Activated CD4-positive, CD25-positive, alpha-beta regulatory T cell treated with anti-CD3 and anti-CD28 coated beads, Interleukin-2, amount 50 U/mL, for 72 hours (primary cell): ENCODE data around the gene RHOG.
"Not testable (repeated sequence)": the region's sequence is repeated elsewhere in the genome, so short reads cannot be mapped to it uniquely, and the experiment has no call there.

Experiments
- DNase-seq: peaks from one replicate; pipeline ENCODE4 v3.0.0; 2021

Gene RHOG

DNA sequence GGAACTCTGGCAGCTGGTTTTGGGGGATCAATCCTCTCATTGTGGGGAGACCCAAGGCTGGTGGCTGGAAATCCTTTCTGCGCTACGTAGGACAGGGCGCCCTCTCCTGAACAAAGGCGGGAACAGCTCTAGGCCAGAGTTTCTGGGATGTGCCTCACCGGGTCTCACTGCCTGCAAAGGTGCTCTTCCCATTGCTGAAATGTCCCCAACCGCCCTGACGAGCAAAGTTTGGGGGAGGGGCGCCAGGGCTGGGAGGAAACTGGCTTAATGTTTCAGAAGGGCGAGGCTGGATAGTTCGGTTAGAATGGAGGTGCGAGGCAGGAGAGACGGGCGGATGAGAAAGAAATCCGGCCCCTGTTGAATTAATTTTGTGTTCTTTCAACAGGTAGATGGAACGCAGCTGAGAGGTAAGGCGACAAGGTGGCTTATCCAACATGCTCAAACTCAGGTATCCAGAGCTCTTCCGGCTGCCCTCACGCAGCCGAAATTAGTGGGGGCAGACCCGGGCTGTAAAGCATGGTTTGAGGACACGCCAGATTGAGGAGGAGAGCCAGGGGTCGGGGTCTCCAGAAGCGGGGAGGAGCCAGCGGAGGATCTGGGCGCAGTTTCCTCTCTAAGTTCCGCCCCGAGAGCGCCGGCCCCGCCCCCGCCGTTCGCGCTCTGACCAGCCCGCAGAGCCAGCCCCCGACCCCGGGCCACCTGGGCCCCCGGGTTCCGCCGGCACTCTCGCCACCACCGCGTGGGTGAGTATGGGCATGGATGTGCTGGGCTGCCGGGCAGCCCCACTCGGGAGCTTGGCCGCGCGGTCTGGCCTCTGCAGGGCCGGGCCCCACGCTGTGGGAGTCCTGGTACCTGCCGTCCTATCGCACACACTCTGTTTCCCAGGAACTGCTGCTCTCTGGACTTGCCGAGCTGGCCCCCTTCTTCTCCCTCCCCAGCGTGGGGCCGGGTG, 32.6 kb downstream of the RHOG start, which contains the start of gene PGAP2:
Gene PGAP2 (plus strand): TSS at position 652 of the 952 bp plus-strand sequence. CDS start 2,700 bp downstream, outside the sequence.
- DNase-seq, result peak; percentile 75

DNA sequence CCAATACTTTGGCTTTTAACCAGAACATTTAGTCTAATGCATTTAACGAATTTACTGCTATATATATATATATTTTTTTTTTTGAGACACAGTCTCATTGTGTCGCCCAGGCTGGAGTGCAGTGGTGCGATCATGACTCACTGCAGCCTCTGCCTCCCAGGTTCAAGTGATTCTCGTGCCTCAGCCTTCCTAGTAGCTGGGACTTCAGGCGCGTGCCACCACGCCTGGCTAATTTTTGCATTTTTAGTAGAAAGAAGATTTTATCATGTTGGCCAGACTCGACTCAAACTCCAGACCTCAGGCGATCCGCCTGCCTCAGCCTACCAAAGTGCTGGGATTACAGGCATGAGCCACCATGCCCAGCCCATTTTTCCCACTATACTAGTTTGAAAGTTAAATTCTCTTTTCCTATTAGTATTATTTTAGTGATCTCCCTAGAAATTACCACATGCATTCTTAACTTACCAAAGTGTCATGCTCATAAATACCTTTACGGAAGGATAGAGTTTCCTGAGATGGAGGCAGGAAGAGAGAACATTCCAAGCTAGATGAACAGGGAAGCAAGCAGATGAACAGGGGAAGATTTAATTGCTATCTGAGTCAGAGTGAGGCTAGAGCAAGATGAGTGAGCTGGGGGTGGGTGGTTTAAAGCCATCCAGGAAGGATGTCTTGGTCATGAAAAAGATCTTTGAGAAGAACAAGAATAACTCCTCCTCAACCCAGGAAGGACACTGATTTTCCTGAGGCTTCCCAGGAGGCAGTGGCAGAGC, 36.8 kb downstream of the RHOG start:
- no peak for DNase-seq

DNA sequence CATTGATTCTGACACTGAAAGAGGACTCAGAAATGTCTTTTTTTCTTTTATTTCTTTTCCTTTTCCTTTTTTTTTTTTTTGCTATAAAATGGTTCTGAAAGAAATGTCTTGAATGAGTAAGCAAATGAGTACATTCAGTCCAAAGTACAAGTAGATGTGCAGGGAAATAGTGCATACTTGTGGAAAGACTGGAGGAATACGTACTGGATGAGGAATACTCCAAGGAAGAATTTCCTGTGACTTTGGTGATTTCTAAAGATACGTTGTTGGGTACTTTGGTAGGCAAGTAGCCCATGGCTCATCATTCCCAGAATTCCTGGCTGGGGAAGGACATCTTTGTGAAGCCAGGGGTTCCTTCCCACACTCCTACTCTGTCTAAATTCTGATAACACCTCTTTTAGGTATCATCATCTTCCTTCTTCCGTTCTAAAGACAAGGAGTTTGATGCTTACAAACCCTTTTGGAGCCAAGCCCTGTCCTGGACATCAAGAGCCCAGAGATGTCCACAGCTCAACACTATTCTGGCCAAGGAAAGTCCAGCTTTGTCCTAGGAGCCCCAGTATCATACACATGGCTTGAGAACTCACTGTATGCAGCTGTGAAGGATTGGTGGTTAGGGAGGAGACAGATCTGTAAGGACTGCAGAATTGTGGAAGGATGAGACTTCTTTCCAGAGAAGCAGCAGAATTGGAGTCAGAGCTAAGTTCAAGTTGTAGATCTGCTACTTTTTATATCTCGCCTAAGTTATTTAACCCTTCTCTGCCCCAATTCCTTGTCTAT, 38.6 kb downstream of the RHOG start:
- no peak for DNase-seq

DNA sequence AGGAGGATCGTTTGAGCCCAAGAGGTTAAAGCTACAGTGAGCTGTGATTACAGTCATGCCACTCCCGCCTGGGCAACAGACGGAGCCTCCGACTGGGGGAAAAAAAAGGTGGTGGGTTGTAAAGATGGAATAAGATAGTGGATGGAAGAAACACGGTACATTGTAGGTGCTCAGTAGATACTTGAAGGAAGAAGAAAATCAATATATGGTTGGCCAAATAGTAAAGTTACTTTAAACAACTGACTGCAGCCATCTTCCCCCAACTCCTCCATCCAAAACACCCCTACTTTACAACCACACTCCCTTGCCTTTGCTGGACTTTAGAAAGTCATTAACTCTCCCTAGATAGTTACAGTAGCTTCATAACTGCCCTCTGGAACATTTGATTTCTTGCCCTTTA, 40.9 kb downstream of the RHOG start:
- DNase-seq, result no peak

DNA sequence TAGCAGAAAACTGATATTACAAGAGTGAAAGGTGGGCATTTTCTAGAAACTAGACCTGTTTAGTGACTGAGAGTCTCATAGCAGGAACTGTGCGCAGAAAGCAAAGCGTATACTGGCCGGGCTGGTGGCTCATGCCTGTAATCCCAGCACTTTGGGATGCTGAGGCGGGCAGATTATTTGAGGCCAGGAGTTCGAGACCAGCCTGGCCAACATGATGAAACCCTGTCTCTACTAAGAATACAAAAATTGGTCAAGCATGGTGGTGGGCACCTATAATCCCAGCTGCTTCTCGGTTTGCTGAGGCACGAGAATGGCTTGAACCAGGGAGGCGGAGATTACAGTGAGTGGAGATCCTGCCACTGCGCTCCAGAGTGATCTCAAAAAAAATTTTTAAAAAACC, 41.6 kb downstream of the RHOG start:
- no peak for DNase-seq

DNA sequence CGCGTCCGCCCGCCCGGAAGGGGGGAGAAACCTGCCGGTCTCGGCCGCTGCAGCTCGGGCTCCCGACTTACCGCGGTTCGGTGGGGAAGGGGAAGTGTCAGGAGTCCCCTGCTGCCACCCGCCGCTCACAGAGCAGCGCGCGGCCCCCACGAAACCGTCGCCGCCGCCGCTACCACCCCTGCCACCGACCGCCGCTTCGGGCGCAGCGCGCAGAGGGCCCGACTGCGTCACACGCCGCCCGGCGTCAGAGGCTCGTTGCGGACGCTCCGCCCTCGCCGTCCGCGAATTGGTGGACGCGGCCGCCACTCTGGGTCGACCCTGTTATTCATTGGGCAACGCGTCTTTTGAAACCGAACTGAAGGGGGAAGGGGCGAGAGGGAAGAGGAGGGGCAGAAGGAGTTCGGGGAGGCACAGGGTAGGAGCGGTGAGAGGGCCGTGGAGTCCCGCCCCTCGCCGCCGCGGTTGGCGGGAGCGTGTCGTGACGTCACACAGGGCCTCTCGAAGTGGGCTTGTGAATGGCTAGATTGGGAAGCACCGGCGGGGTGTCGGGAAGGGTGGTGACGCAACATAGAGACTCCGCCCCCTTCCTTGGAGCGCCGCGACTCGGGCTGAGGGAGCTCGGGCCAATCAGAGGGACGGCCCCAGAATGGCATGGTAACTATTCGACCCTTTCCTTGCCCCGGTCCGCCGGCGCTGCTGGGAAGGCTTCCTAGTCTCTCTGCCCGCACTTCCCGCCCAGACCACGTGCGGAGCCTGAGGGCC, 43.2 kb downstream of the RHOG start, which contains the start of gene NUP98:
Gene NUP98 (minus strand): TSS at position 226 of the 762 bp plus-strand sequence. CDS start 15,437 bp downstream, outside the sequence.
- peak; percentile 99 for DNase-seq

DNA sequence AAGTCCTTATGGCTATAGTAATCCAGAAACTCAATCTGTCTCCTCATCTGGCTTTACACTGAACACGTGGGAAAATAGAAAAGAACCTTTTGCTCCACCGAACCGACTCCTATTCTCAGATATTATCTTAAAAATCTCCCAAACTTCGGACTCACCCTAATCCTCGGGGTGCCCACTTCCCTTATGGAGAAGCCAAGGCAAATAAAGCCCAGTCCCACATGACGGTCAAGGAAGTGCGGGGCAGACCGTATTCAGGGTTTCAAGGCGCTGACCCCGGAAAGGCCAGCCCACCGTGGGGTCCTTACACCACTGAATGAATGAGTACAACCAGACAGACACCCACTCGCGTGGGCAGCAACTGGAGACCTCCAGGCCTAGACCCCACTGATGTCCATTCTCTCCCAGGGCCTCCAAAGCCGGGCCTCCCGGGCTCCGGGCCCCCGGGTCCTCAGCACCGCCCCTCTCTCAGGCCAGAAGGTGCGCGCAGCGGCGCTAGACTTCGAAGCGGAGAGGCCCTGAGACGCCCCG, 43.9 kb downstream of the RHOG start:
- no peak for DNase-seq

DNA sequence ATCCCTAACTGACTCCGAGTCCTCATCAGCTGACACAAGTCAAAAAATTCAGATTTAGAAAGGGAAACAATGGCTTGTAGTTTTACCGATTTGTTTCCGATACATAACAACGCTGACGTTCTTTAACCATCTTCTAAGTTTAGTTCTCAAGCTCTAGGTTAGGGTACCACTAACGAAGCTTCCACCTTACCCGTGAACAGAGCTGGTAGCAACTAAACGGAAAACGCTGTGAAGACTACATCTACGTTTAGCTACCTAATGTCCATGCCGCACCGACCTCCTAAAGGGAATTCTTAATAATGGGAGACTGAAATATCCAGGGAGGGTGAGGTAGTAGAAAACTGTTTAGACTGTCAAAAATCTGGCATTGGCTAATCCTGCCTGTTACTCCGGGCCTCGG, 44.4 kb downstream of the RHOG start:
- no peak for DNase-seq

DNA sequence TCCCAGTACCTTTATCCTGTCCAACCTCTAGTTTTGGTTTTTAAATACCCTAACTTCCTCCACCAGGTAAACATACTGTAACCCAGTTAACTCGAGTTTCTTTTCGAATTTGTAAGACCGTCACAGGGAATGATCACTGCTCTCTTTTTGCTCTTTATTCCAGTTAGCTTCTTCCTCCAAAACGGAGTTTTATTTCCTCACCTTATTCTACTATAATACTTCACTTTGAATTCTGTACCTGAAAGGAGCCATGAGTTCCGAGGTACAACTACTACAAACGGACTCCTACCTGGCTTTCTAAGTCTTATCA, 44.8 kb downstream of the RHOG start:
- DNase-seq, result no peak

DNA sequence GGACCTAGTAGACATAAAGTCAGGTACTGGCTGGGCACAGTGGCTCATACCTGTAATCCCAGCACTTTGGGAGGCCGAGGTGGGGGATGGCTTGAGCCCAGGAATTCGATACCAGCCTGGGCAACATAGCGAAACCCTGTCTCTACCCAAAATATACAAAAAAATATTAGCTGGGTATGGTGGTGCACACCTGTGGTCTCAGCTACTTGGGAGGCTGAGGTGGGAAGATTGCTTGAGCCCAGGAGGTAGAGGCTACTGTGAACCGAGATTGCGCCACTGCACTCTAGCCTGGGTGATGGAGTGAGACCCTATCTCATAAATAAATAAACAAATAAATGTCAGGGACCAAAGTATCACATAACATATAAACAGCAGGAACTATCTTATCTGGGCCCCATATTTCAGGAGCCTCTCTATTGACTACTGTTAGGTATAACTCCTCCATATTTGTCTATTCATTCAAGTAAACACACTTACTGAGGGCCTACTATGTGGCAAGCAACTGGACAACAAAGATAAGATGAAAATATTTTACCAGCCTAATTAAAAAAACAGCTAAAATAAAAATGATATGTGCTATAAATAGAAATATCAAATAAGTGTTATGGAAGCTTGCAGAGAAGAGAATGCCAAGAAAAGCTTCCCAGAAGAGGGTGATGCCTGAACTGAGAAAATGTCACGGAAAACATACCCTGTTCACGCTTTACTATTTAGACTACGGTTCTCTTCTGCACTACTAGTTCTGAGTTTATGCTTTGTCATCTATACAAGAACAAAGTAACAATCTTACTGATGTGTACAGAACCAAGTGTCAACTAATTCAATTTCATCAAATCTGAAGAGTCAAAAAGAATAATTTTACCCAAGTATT, 45.4 kb downstream of the RHOG start:
- DNase-seq, result no peak

DNA sequence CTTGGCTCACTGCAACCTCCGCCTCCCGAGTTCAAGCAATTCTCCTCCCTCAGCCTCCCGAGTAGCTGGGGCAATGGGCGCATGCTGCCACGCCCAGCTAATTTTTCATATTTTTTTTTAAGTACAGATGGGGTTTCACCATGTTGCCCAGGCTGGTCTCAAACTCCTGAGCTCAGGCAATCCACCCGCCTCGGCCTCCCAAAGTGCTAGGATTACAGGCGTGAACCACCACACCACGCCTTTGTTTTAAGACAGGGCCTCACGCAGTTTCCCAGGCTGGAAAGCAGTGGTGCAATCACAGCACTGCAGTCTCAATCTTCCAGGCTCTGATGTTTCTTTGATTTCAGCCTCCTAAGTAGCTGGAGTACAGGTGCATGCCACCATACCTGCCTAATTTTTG, 46.4 kb downstream of the RHOG start:
- DNase-seq, result not testable (repeated sequence)

DNA sequence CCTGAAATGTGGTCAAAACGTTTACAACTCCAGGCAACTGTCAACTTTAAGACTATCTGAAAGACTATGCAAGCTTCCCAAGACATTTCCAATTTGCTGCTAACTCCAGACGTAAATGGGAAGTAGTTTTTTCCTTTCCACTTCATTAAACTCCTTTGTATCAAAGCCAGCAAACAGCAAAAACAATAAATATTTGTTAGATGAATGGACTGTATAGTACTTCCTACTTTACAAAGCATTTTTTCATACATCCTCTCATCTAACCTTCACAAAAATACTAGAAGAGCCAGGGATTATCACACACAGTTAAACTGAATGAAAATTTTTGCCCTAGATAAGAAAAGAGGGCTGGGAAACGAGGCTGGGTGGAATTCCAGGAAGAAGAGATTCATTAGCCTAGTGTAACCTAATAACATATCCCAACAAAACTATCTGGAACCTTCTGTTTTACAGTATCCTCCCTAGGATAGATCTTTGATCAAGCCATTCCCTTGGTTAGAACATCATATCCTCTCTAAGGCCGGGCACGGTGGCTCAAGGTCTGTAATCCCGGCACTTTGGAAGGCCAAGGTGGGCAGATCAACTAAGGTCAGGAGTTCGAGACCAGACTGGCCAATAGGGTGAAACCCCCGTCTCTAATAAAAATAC, 53.9 kb downstream of the RHOG start:
- no peak for DNase-seq

DNA sequence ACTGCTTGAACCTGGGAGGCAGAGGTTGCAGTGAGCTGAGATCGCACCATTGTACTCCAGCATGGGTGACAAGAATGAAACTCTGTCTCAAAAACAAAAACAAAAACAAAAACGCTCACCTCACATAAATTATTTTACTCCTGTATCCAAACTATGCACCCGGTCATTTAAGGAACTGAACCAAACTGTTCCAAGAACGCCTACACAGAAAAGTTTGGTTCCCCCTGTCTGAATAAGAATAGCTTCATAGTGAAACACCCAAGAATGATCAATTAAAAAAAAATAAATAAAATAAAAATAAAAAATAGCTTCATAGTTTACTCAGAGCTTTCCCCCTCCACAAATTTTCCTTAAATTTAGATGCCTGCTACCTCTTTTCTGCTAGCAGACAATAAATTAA, 57.1 kb downstream of the RHOG start:
- no peak for DNase-seq

DNA sequence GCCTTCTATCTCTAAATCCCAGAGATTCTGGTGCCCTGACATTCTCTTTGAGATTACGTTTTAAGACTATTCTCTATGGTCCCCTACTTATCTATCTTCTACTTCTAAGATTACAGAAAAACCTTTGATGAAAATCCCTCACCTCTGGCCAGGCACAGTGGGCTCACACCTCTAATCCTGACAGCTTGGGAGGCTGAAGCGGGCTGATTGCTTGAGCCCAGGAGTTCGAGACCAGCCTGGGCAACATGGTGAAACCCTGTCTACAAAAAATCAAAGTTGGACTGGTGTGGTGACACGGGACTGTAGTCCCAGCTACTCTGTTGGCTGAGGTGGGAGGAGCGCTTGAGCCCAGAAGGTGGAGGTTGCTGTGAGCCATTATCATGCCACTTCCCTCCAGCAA, 57.8 kb downstream of the RHOG start:
- no peak for DNase-seq

DNA sequence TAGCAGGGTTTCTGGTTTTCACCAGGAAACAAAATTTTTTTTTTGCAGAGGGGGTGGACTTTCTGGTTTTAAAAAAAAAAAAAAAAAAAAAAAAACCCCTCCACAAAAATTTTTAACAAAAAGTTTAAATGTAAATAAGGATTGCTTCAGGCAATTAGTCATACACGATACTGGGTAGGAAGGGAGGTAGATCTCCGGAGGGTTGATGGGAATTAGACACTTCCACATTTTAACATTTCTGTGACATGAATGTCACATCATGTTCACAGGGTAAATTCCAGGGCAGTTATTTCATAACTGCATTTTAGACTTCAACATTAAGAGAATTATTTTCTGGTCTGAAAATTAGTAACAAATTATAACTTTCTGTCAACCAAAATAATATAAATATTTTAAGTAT, 59.3 kb downstream of the RHOG start:
- DNase-seq, result no peak
